ENCODE data around the gene DRAP1.

- TF ChIP-seq, protein P1, sequence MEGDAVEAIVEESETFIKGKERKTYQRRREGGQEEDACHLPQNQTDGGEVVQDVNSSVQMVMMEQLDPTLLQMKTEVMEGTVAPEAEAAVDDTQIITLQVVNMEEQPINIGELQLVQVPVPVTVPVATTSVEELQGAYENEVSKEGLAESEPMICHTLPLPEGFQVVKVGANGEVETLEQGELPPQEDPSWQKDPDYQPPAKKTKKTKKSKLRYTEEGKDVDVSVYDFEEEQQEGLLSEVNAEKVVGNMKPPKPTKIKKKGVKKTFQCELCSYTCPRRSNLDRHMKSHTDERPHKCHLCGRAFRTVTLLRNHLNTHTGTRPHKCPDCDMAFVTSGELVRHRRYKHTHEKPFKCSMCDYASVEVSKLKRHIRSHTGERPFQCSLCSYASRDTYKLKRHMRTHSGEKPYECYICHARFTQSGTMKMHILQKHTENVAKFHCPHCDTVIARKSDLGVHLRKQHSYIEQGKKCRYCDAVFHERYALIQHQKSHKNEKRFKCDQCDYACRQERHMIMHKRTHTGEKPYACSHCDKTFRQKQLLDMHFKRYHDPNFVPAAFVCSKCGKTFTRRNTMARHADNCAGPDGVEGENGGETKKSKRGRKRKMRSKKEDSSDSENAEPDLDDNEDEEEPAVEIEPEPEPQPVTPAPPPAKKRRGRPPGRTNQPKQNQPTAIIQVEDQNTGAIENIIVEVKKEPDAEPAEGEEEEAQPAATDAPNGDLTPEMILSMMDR (IDR thresholded peaks at IDR 0.05) = peak in 1 of 3 experiments; percentile 5
- TF ChIP-seq POLR2A (IDR thresholded peaks at IDR 0.05) (no peak), POLR2AphosphoS5 (IDR thresholded peaks at IDR 0.05; ENCODE audit: insufficient read depth in 1 of 2, low read depth in 1 of 2) (peak in 1 of 2 donors; percentile 73)
These were observed 19.7 kb upstream of the DRAP1 start for GRCh38 chr11:65899356-65900124.
